Anterior cingulate cortex (tissue), 58 donors: Measurements from ENCODE around the gene MAST2.
"Not testable (repeated sequence)": the region's sequence is repeated elsewhere in the genome, so short reads cannot be mapped to it uniquely, and the experiment has no call there.

Experiments
- DNase-seq, 58 donors: peaks; one replicate each; lab custom pipeline; 2025; lab: John Stamatoyannopoulos, UW

MAST2 gene

DNA sequence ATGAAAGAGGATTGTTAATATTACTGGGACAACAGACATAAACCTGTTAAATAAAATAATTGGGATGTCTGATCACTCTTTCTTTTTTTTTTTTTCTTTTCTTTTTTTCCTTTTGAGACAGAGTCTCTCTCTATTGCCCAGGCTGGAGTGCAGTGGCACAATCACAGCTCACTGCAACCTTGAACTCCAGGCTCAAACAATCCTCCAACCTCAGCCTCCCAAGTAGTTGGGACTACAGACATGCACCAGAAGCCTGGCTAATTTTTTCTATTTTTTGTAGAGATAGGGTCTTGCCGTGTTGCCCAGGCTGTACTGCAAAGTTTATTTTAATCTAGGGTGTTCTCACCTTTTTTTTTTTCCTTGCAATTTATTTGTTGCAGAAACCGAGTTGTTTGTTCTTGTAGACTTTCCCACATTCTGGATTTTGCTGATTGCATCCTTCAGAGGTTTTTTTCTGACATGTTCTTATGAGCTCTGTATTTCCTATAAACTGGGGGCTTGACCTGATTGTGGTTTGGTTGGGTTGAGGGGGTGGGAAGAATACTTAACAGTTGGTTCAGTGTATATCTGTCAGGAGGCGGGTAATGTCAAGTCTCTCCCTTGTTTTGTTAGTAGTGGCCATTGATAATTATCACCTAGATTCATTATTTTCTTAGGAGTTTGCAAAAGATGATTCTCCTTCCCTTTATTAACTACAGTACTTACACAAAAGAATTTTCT lies 125.2 kb downstream of the MAST2 start:
- DNase-seq, result no peak

DNA sequence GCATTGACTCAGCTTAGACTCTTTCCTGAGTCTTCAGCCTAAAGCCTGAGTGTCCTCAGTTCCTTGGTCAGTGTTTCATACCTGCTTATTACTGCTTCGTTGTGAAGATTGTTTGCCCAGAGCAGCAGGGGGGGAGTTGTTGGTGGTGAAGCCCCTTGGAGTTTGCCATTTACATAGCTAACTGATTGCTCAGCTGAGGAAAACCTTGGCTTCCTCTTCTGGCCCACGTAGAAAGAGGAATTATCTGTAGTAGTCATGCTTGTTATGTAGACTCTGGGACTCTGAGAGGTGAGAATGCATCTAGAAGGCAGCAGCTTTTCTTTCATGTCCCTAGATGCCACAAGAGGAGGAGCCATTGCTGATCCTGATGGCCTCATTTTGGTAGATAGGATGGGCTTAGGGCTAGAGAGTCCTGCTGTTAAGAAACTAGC lies 125.9 kb downstream of the MAST2 start:
- no peak for DNase-seq

DNA sequence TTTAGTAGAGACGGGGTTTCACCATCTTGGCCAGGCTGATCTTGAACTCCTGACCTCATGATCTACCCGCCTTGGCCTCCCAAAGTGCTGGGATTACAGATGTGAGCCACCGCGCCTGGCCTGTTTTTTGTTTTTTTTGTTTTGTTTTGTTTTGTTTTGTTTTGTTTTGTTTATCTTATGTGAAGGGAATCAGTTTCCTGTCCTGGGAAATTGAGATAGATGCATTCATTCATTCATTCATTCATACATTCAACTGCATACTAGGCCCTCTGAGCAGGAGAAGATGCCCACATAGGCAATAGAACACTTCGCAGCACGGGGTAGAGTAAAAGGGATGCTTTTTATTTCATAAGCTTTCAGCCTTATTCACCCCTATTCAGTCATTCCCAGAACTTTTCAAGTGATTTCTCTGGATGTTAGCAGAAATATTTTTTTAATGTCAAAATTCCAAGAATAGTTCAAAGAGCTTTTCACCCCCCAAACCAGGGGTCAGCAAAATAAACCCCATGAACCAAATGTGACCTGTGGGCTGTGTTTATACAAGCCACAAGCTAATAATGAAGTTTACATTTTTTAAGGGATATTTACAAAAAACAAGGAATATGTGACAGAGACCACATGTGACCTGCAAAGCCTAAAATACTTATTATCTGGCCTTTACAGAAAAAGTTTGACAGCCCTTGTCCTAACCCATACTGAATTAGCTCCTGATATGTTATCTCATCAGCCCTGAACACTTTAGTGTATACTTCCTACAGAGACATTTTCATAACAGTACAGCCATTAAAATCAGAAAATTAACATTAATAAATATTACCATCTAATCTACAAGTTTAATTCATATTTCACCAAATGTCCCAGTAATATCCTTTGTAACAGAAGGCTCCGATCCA lies 127.1 kb downstream of the MAST2 start:
- no peak for DNase-seq

DNA sequence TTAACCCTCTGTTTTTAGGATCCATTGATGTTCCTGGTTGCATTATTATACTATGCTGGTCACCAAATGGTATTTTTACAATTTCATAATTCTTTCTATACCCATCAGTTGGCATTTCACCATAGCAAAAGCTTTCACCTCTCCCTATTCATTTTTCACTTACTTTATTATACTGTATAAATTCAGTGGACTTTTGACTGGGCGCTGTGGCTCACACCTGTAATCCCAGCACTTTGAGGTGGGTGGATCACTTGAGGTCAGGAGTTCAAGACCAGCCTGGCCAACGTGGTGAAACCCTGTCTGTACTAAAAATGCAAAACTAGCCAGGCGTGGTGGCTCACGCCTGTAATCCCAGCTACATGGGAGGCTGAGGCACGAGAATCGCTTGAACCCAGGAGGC lies 128.8 kb downstream of the MAST2 start:
- DNase-seq, result not testable (repeated sequence)

DNA sequence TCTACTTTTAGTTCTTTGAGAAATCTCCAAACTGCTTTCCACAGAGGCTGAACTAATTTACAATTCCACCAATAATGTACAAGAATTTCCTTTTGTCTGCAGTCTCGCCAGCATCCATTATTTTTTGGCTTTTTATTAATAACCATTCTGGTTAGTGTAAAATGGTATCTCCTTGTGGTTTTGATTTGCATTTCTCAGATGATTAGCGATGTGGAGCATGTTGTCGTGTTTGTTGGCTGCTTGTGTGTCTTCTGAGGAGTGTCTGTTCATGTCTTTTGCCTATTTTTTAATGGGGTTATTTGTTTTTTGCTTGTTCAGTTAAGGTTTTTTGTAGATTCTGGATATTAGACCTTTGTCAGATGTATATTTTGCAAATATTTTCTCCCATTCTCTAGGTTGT lies 131.5 kb downstream of the MAST2 start:
- DNase-seq, result no peak

DNA sequence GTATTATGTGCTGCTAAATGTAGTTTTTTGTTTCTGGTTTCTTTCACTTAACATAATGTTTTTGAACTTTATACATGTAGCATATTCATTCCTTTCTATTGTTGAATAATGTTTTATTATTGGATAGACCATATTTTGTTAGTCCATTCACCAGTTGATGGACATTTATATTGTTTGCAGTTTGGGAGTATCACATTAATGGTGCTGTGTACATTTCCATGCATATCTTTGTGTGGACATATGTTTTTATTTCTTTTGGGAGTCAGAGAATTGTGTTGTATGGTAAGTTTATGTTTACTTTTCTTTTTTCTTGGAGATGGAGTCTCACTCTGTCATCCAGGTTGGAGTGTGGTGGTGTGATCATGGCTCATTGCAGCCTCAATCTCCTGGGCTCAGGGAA lies 134.6 kb downstream of the MAST2 start:
- no peak for DNase-seq

DNA sequence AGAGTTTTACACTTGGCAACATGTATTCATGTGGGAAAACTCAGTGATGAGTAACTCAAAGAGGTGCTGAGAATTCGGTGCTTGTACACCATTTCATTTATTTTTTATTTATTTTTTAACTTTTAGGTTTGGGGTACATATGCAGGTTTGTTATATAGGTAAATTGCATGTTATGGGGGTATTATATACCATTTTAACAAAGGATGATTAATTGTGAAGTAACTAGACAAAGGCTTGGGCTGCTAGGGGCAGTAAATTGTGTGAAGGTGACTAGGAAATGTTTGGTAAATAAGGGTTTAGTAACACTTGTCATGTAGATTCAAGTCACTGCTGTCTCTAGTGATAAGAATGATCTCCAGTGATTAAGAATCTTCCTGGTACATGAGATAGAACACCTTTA lies 139.0 kb downstream of the MAST2 start:
- no peak for DNase-seq

DNA sequence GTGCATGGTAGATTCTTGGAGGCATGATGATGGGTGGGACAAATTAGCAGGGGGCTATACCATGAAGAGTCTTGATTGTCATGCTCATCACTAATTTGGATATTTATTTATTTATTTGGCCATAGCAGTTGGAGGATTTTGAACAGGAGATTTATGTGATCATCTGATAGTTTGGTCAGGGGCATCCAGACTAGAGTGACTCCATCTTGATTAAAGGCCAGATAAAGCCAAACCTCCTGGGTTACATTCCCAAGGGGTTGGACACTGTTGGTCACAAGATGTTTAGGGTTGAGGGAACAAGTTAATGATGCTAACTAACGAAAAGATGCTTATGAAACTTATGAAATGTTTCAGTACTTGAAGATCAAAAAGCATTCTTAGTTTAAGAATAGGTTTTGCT lies 139.8 kb downstream of the MAST2 start:
- DNase-seq, result no peak

DNA sequence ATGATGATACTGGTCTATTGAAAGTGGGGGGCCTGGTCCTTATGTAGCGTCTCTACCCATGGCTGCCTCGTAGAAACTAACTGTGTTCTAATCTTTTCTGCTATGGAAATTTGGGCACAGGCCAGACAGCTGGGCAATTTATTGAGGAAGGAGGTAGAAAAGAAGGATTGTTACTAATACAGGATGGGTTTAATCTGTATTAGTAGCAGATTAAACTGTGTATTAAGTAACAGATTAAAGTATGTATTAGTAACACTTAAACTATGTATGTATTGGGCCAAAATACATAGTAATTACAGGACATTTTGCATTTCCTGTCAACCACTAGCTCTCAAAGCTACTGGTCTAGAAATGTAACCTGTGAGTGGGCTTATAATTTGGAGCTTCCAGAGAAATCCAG lies 142.0 kb downstream of the MAST2 start:
- no peak for DNase-seq

DNA sequence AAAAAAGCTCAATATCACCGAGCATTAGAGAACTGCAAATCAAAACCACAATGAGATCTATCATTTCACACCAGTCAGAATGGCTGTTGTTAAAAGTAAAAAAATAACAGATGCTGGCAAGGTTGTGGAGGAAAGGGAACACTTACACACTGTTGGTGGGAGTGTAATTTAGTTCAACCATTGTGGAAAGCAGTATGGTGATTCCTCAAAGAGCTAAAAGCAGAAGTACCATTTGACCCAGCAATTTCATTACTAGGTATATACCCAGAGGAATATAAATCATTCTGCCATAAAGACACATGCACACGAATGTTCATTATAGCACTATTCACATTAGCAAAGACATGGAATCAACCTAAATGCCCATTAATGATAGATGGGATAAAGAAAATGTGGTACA lies 146.1 kb downstream of the MAST2 start:
- DNase-seq, result not testable (repeated sequence)

DNA sequence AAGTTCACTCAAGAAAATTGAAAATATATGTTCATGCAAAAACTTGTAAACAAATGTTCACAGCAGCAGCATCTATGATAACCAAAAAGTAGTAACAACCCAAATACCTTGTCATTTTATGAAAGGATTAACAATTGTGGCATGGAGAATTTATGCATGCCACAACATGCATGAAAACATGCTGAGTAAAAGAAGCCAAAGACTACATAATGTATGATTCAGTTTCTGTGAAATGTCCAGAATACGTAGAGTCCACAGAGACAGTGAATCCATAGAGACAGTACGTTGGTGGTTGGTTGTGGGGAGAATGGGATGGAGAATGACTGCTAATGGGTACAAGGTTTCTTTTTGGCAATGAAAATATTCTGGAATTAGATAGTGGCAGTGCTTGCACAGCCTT lies 148.7 kb downstream of the MAST2 start:
- DNase-seq, result no peak

DNA sequence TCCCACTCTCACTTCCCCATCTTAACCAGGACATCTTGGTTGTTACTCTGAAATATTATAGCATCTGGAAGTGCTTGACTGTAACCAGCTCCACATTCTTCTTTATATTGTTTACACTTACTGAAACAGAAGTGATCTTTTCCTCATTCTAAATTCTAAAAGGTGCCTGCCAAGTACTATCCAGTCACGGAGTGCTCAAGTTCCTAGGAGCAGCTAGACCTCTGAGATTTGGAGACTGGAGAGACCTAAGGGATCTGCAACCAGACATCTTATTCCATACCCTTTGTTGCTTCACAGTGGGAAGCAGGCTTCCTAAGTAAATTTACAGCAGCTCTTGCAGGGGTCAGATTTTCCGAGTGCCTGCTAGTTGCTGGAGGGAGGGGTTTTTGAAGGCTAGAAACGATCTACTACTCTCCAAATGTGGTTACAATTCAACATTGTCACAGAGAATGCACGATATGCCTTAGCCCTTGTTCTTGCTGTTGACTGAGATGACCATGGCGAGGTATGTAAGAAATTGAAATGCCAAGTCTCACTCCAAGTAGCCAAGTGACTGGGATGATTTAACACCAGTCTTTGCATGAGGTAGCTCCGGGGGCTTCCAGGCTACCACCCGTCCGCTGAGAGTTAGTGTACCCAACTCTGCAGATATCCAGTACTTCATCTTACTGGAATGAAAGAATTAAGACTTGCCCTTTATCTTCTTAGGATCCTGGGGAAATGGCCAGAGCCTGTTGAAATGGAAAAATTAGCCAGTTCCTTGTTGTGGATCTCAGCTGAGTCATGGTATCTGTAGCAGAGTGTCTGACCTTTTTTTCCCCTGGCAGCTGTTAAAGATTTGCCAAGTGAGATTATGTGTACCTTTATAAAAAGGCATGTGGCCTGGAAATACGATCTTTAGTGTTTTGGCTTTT lies 150.8 kb downstream of the MAST2 start:
- no peak for DNase-seq

DNA sequence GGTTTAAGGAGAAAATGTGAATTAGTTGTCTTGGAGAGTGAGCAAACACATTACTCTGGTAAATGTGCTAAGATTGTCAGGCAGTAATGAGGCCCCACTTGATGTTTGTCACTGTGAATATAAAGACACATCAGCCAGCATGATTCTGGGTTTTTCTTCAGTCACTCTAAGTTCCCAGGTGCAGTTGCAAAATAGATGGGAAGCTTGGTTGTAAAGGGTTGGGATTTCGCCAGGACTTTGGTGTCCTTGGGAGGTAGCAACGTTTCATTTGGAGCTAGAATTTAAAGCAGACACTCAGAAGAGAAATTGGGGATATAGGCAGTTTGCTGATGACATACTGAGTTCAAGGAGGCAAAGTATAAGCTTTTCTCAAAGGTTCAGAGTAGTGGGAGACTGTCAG lies 154.3 kb downstream of the MAST2 start:
- DNase-seq, result no peak

DNA sequence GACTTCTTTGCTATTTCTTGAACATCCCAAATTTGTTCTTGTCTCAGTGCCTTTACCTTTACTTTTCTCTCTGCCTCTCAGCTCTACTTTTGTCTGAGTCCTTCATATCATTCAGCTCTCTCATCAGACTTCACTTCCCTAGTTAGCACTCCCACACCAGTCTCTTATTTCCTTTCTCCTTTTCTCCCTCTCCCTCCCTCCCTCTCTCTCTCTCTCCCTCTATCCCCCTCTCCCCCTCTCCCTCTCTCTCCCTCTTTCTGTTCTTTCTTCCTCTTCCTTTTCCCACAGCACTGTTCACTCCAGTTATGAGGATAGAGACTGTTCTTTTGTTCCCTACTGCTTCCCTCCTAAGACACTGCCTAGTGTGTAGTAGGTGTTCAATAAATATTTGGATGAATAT lies 154.9 kb downstream of the MAST2 start:
- no peak for DNase-seq

DNA sequence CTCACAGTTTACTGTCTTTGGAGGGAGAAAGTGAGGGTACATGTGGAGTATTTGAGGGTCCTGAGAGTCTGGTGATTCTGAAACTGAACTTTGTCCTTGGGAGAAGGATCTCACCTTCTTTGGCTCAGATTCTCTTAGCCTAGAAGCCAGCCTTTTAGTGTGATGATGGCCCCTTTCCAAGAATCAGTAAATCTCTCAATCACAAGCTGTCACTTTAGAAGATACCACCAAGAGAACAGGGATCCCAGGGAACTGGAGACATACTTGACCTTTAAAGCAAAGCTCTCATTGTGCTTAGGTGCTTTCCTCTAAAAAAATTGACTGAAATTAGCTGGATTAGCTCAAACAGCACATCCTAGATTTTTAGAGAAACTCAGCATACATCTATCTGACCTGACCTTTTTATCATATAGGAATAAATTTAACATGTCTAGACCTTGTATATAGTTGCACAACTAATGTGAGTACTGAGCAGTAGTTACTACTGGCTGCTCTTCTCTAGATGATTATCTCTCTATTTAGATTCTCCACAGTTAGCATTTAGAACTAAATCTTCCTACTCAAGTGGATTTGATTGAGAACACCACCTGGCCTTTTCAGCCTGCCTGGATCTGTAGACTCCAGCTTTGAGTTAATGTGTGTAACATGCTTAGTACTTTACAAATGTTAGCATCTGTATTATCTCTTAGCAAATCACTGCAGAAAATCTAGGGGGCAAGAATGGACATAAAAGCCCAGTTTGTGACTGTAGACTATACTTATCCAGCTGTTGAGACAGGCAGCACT lies 157.7 kb downstream of the MAST2 start:
- no peak for DNase-seq

DNA sequence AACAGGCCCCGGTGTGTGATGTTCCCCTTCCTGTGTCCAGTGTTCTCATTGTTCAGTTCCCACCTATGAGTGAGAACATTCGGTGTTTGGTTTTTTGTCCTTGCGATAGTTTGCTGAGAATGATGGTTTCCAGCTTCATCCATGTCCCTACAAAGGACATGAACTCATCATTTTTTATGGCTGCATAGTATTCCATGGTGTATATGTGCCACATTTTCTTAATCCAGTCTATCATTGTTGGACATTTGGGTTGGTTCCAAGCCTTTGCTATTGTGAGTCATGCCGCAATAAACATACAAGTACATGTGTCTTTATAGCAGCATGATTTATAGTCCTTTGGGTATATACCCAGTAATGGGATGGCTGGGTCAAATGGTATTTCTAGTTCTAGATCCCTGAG lies 158.5 kb downstream of the MAST2 start:
- not testable (repeated sequence) for DNase-seq

DNA sequence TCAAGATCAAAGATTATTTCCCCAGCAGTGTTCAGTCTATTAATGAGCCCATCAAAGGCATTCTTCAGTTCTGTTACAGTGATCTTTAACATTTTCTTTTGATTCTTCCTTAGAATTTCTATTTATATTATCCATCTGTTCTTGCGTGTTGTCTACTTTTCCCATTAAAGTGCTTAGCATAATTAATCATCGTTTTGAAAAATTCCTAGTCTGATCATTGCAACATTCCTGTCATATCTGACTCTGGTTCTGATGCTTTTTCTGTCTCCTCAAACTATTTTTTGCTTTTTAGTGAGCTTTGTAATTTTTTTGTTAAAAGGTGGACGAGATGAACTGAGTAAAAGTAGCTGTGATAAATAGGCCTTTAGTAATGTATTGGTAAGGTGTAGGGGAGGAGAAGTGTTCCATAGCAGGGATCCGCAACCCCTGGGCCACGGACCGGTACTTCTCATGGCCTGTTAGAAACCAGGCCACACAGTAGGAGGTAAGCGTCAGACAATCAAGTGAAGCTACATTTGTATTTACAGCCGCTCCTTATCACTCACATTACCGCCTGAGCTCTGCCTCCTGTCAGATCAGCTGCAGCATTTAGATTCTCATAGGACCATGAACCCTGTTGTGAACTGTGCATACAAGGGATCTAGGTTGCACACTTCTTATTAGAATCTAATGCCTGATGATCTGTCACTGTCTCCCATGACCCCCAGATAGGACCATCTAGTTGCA lies 165.7 kb downstream of the MAST2 start:
- no peak for DNase-seq

DNA sequence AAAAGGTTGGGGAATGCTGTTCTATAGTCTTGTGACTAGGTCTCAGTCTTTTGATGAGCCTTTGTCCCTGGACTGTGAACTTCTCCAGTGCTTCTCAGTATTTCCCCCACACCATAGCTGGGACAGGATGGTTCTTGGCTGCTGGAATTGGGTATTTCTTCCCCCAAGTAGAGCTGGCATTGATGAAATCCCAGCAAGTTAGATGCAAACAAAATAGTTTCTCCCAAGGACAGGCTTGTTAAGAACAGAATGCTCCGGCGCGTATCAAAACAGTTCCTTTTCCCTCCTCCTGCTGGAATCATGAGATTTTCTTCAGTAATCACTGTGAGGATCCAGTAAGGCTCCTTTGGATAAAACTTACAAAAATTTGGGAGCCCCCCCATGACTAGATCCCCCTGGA lies 166.5 kb downstream of the MAST2 start:
- DNase-seq, result peak in 1 of 58 donors; percentile 15

DNA sequence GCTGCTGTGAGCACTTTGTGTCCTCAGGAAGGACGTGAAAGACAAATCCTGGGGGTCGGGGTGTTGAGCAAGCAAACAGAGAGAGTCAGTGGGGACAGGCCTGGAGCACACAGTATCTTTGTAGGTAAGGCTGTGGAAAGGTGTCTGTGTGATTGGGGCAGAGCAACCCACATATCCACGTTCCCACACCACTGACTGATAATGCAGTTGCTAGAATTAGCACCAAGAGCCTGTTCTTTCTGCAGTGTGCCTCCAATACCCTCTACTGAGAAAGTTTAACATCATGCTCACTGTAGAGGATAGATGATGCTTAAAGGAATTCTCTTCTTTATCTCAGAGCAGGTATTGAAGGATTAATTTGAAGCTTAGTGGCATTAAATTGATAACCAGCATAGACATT lies 167.9 kb downstream of the MAST2 start:
- no peak for DNase-seq
